GM21576 (cell line): Measurements from ENCODE around the gene ATP6V0D1.

Experiments used
- ATAC-seq: cut with Tn5 transposase; IDR thresholded peaks from one replicate; pipeline ENCODE4 v1.9.1; 2021; ENCODE audit warnings: mild to moderate bottlenecking, moderate library complexity; ENCODE audit not compliant: unreplicated experiment

Gene ATP6V0D1

GRCh38 chr16:67394155-67395104 is 86.5 kb downstream of the ATP6V0D1 start:
- ATAC-seq, result no peak

DNA sequence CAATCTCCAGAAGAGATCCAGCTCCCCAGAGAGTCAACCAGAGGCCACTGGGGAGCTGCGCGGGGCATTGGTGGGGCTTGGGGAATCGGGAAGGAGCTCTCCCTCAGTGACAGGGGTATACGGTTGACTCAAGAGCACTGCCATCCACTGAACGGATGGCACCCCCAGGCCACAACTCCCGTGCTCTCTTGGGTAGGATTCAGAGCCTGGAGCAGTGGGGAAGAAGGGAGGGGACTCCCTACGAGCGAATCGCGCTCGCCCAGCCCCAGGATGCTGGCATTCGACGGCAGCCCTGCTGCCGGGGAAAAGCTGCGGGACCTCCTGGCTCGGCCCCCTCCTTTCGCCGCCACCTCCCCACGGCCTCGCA is 87.2 kb downstream of the ATP6V0D1 start:
- no peak for ATAC-seq

GRCh38 chr16:67393111-67393787 is 87.7 kb downstream of the ATP6V0D1 start, which contains the start of gene TPPP3:
Gene TPPP3, minus strand, starts transcription at chr16:67393498. Its CDS starts 2,387 bp downstream, at chr16:67391111.
- ATAC-seq, result no peak

DNA sequence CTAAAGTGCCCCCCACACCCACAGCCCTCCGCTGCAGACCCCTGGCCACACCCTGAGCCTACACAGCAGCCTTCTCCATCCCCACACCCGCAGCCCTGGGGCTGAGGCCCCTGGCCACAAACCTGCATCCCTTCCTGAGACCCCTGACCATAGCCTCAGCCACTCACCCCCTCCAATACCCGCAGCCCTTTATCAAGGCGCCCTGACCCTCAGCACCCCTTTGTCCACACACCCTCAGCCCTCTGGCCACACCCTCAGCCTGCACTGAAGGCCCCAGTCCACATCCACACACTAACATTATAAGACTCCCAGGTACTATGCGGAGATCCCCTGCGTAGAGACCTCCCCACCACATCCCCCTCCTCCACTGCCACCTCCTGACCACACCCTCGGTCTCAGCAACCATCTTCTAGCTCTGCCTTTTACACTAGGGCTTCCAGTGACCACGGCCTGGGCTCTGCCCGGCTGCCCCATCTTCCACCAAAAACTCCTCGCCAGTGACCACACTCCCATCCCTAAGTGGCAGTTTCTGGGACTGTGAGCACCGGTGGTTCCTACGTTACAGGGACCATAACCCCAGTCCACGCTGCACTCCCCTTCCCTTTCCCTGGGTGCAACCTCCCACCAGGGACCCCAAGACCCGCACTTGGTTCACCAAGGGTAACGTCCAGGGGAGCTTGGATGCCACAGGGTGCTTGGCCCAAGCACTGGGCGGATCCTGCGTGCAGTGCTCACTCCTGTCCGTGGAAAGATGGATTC is 88.5 kb downstream of the ATP6V0D1 start:
- no peak for ATAC-seq

DNA sequence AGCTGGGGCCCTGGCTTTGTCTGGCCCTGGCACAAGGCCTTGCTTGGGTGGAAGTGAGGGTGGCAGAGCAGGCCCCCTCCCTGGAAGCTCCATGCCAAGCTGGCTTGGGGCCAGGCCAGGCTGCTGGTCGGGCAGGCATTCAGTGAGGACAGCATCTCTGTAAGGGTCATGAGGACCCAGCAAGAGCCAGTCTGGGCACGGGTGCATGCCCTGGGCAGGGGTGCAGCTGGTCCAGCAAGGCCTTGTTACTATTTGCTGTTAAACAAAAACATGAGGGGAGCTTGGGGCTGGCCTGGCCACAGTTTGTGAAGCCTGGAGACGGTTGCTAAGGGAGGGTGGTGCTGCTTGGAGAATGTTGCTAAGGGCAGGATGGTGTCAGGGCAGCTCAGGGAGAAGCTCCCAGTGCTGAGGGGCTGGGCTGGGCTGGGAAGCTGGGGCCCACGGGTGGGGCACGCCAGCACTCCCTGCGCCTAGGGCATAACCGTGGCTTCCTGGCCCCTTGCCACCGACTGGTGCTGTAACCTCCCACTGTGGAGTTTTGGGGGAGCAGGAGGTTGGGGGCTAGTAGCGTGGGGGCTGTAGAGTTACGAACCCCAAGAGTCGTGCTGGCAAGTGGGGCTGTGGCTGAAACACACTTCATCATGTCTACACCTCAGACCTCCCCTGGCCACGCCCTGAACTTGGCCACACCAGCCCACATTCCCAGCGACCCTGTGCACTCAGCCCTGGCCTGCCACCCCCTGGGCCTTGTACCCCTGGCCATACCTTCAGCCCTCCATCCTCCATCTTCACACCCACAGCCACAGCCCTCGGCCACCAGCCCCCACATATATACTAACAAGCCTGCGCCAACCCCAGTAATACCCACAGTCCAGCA is 89.3 kb downstream of the ATP6V0D1 start:
- no peak for ATAC-seq

DNA sequence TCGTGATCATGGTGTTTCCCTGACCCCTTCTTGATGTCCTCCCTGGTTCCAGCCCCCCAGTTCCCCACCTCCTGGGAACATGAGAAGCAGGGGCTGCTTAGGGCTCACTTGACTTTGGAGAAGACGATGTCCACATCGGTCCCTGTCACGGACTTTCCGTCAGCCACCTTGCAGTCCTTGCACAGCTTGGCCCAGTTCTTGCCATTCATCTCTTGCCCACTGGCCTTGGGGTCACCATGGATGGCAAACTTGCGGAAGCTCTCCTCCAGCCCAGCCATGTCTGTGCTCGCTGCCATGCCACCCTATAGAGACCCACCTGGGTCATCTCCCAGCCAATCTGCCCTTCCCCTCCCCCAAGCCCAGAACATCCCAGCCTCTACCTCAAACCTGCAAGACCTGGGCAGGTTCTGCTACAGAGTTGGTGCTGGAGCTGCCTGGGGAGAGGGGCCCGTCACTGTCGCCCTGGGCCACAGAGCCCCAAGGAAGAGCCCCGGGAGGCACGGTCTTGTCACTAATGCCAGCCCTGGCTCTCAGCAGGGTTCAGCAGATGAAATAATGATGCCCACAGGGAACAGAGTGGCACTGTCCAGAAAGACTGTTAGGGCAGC is 90.0 kb downstream of the ATP6V0D1 start:
- no peak for ATAC-seq

DNA sequence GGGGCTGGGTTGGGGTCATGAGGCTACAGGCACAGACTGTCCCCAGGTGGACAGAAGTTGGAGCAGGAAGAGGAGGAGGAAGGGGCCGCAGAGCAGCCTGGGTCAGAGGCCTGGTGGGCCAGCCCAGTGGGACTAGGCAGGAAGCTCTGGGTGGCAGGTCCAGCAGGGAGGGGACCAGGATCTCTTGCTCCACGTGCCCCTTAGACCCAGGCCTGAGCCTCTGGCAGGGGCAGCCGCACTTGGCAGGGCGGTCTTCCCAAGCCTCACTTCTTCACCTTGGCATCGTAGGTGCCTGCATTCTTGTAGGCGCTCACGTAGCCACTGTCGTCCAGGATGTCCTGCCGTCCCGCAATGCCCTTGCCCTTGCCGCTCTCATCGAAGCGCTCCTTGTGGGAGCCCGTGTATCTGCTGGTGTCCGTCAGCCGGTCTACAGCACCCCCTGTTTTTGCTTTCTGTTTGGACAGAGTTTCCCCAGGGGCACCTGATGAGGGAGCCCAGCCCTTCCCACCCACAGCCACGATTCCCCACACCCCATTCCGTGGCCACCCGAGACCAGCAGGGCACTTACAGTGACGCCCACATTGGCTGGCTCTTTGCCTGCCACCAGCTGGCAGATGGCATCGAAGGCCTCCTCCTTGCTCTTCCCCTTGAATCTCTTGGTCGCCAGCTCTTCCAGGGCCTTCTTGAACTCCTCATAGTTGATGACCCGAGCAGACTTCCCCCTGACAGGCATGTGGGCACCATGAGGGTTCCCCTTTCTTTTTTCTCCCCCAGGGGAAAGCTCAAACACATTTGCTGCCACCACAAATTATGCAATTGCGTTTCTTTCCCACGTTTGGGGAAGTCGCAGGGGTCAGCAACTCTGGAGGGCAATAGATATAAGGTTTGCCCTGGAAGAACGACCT is 90.8 kb downstream of the ATP6V0D1 start:
- no peak for ATAC-seq

- no peak for ATAC-seq
Observed at GRCh38 chr16:67388591-67388990, 92.4 kb downstream of the ATP6V0D1 start.

DNA sequence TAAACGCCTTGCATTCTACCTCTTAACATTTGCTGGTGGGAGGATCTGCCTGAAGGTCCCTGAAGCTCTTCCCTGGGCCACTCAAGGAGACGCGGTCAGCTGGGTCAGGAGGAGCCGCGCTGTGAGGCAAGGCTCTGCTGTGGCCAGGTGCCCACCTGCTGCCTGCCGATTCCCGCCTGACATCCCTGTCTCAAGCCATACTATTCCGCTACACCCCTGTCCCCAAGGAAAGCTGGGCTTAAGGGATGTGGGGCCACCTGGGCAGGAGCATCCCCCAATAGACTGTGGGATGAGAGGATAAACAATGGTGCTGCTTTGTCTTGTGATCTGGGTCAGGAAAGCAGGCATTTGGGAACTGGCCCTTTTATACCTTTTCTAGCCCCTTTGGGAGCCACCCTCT is 92.8 kb downstream of the ATP6V0D1 start:
- no peak for ATAC-seq
